Muscle layer of duodenum (tissue), 2 donors: ENCODE data around the gene LAMTOR5.
"Not testable (repeated sequence)": the region's sequence is repeated elsewhere in the genome, so short reads cannot be mapped to it uniquely, and the experiment has no call there.

Experiments used
- H3K27ac ChIP-seq: one replicate; pipeline ENCODE4 v1.7.0; 2013; ENCODE audit warnings: mild to moderate bottlenecking, low read length
- H3K27me3 ChIP-seq: one replicate; pipeline ENCODE4 v1.7.0; 2013; ENCODE audit warnings: low read depth, mild to moderate bottlenecking, control low read depth, low read length
- H3K36me3 ChIP-seq, 2 donors: one replicate each; pipeline ENCODE4 v1.7.0; 2013; ENCODE audit warnings: low read length in 2 of 2, control low read depth in 1 of 2, mild to moderate bottlenecking in 1 of 2; ENCODE audit not compliant: insufficient read depth in 2 of 2, control insufficient read depth in 1 of 2
- H3K4me1 ChIP-seq, 2 donors: one replicate each; pipeline ENCODE4 v1.7.0; 2013; ENCODE audit warnings: low read length in 2 of 2, mild to moderate bottlenecking in 2 of 2, control low read depth in 1 of 2, moderate library complexity in 1 of 2; ENCODE audit not compliant: insufficient read depth in 2 of 2, control insufficient read depth in 1 of 2
- H3K4me3 ChIP-seq, 2 donors: one replicate each; pipeline ENCODE4 v1.7.0; 2013; ENCODE audit warnings: low read length in 2 of 2, low read depth in 1 of 2, mild to moderate bottlenecking in 1 of 2
- H3K9me3 ChIP-seq, 2 donors: one replicate each; pipeline ENCODE4 v1.7.0; 2013; ENCODE audit warnings: low read length in 2 of 2, control low read depth in 1 of 2, mild to moderate bottlenecking in 1 of 2; ENCODE audit not compliant: control insufficient read depth in 1 of 2
- donor health status: healthy.

LAMTOR5 gene

GRCh38 chr1:110440877-110441276 is 33.4 kb upstream of the LAMTOR5 start:
- Histone ChIP-seq H3K27me3 (no peaks in the 10 kb centered on the region), H3K4me3 (no peak overlapping the region), H3K4me1 (no peaks in the 10 kb centered on the region), H3K36me3 (no peaks in the 10 kb centered on the region), H3K27ac (no peak overlapping the region), H3K9me3 (no peaks in the 10 kb centered on the region)

GRCh38 chr1:110439873-110440272 is 32.4 kb upstream of the LAMTOR5 start:
- H3K36me3 ChIP-seq, H3K27ac ChIP-seq, H3K4me1 ChIP-seq: not testable (repeated sequence)

GRCh38 chr1:110438893-110439292 is 31.4 kb upstream of the LAMTOR5 start:
- no peaks in the 10 kb centered on the region for H3K36me3 ChIP-seq

More at GRCh38 chr1:110439873-110440272, 32.4 kb upstream of the LAMTOR5 start:
- H3K27me3 ChIP-seq, H3K4me3 ChIP-seq, H3K9me3 ChIP-seq: not testable (repeated sequence)

GRCh38 chr1:110437645-110438299 is 30.3 kb upstream of the LAMTOR5 start:
- not testable (repeated sequence) for H3K9me3 ChIP-seq, H3K36me3 ChIP-seq, H3K4me1 ChIP-seq, H3K27ac ChIP-seq, H3K27me3 ChIP-seq, H3K4me3 ChIP-seq

More at GRCh38 chr1:110438893-110439292, 31.4 kb upstream of the LAMTOR5 start:
- Histone ChIP-seq H3K27me3 (no peaks in the 10 kb centered on the region), H3K4me3 (no peak overlapping the region), H3K27ac (no peak overlapping the region), H3K4me1 (no peaks in the 10 kb centered on the region), H3K9me3 (no peaks in the 10 kb centered on the region)

GRCh38 chr1:110436635-110437034 is 29.1 kb upstream of the LAMTOR5 start:
- Histone ChIP-seq H3K27ac (no peak overlapping the region), H3K36me3 (no peaks in the 10 kb centered on the region), H3K4me1 (no peaks in the 10 kb centered on the region), H3K9me3 (no peaks in the 10 kb centered on the region), H3K27me3 (no peaks in the 10 kb centered on the region), H3K4me3 (no peak overlapping the region)

- Histone ChIP-seq H3K27me3 (no peaks in the 10 kb centered on the region), H3K27ac (no peak overlapping the region), H3K9me3 (no peaks in the 10 kb centered on the region), H3K36me3 (no peaks in the 10 kb centered on the region), H3K4me3 (no peak overlapping the region), H3K4me1 (no peaks in the 10 kb centered on the region)
These were observed 27.5 kb upstream of the LAMTOR5 start for GRCh38 chr1:110434946-110435345.

- no peaks in the 10 kb centered on the region for H3K27me3 ChIP-seq
- no peak overlapping the region for H3K4me3 ChIP-seq
- no peak overlapping the region for H3K27ac ChIP-seq
- no peaks in the 10 kb centered on the region for H3K4me1 ChIP-seq
- no peaks in the 10 kb centered on the region for H3K36me3 ChIP-seq
- H3K9me3 ChIP-seq = no peaks in the 10 kb centered on the region
These were observed 26.3 kb upstream of the LAMTOR5 start for GRCh38 chr1:110433803-110434202.

GRCh38 chr1:110433213-110433612 is 25.7 kb upstream of the LAMTOR5 start:
- Histone ChIP-seq H3K27ac (no peak overlapping the region), H3K4me1 (no peaks in the 10 kb centered on the region), H3K27me3 (no peaks in the 10 kb centered on the region), H3K9me3 (no peaks in the 10 kb centered on the region), H3K36me3 (no peaks in the 10 kb centered on the region), H3K4me3 (no peak overlapping the region)

- Histone ChIP-seq H3K27me3 (no peaks in the 10 kb centered on the region), H3K36me3 (no peaks in the 10 kb centered on the region), H3K4me1 (no peaks in the 10 kb centered on the region), H3K27ac (no peak overlapping the region), H3K9me3 (no peaks in the 10 kb centered on the region), H3K4me3 (no peak overlapping the region)
These were observed 23.4 kb upstream of the LAMTOR5 start for GRCh38 chr1:110430901-110431300.

GRCh38 chr1:110430366-110430765 is 22.9 kb upstream of the LAMTOR5 start:
- Histone ChIP-seq H3K4me3 (no peak overlapping the region), H3K27ac (no peak overlapping the region), H3K4me1 (no peaks in the 10 kb centered on the region), H3K36me3 (no peaks in the 10 kb centered on the region), H3K9me3 (no peaks in the 10 kb centered on the region), H3K27me3 (no peaks in the 10 kb centered on the region)

- H3K4me3 ChIP-seq = no peak overlapping the region
These were observed 21.5 kb upstream of the LAMTOR5 start for GRCh38 chr1:110428946-110429345.

GRCh38 chr1:110426854-110427253 is 19.4 kb upstream of the LAMTOR5 start:
- H3K4me1 ChIP-seq = no peaks in the 10 kb centered on the region
- H3K4me3 ChIP-seq = no peak overlapping the region
- H3K27ac ChIP-seq = no peak overlapping the region
- no peaks in the 10 kb centered on the region for H3K36me3 ChIP-seq
- no peaks in the 10 kb centered on the region for H3K27me3 ChIP-seq
- no peaks in the 10 kb centered on the region for H3K9me3 ChIP-seq

More at GRCh38 chr1:110428946-110429345, 21.5 kb upstream of the LAMTOR5 start:
- Histone ChIP-seq H3K9me3 (no peaks in the 10 kb centered on the region), H3K36me3 (no peaks in the 10 kb centered on the region), H3K27me3 (no peaks in the 10 kb centered on the region), H3K4me1 (no peaks in the 10 kb centered on the region), H3K27ac (no peak overlapping the region)
